GM19463 (cell line): ENCODE measurements around the gene GNAT1.

Experiments
- ATAC-seq: cut with Tn5 transposase; IDR thresholded peaks from one replicate; pipeline ENCODE4 v1.9.1; 2021; ENCODE audit warnings: mild to moderate bottlenecking, moderate library complexity; ENCODE audit not compliant: unreplicated experiment

Gene GNAT1

DNA sequence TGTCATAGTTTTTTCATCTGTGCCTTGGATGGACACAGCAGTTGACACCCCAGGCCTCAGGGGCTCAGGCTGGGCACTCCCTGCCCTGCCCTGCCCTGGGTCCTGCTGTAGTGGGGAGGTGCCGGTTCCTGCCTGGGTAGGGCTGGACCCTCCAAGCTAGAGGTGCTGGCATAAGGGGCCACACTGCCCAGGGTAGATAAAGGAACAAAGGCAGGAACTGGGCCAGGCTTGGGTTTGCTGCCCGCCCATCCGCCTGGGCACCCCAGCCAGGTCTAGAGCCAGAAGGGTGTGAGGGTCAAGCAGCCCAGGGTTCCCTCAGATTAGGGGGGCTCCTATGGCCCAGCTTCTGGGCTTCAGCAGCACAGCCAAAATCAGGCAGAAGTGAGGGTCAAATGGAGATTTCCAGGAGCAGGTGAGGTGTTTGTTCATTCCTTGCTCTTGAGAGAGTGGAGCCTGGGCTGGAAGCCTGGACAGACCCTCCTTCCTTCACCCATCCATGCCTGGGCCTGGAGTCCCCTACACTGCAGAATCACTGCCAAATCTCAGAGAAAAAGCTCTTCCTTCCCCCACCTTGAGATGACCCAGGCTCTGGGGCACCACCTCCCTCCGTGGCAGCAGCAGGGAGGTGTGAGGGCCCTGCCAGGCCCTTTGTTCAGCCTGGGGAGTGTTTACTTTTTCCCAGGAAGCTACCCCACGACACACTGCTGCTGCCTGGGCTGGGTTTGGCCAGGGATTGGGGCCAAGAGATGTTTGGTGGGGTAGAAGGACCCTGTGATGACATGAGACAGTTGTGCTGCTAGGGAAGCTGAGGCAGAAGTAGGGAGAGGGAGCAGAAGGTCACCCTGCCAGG, 29.2 kb upstream of the GNAT1 start:
- ATAC-seq = no peak

DNA sequence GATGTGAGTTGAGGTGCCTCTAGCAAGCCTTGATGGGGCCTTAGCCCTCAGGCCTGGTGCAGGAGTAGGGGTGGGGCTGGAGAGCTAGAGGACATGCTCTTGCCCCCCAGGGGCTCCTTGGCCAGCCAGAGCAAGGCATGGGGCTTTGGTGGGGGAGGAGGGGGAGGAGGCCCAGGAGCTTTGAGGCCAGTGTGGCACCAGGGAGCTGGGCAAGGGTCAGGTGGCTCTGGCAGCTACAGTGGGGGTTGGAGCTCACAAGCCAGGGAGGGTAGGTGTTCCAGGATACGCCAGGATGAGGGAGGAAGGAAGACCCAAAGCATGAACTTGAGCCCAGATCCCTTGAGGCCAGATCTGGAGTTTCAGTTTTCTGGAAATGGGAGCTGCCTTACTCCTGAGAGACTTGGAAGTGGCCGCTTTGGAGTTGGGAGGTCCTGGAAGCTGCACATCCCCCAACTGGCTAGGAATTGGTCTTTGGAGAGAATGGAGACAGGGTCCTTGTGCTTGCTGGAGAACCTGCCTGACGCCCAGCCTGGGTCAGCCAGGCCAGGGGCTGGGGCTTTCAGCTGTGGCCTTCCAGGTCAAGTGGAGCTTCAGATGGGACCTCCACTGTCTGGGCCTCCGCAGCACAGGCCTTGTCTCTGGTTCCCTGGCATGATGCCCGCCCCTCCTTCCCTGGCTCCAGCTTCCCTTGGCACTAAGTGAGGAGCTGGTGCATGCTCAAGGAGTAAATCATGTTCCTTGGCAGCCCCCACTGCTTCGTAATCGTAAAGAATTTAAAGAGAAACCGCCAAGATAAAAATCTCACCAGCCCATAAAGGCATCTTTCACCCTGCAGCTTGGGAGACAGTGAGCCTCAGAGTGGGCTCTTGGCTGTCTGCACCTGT, 27.6 kb upstream of the GNAT1 start:
- ATAC-seq = no peak

DNA sequence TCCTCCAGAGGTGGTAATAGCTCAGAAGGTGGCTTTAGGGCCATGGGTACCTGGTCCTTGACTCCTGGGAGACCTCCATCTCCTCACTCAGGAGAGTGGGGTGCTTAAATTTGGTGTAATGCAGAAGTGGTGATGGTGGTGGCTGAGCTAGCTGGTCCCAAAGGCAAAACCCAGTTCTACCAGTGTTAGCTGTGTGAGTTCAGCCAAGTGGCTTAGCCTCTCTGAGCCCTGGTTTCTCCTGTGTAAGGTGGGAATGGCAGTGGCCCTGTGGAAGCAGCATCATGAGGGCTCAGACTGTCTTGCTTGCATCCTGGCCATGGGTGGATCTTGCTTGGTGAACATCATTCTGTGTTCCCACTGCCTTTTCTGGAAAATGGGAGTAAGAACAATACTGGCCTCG, 26.9 kb upstream of the GNAT1 start:
- ATAC-seq = no peak

DNA sequence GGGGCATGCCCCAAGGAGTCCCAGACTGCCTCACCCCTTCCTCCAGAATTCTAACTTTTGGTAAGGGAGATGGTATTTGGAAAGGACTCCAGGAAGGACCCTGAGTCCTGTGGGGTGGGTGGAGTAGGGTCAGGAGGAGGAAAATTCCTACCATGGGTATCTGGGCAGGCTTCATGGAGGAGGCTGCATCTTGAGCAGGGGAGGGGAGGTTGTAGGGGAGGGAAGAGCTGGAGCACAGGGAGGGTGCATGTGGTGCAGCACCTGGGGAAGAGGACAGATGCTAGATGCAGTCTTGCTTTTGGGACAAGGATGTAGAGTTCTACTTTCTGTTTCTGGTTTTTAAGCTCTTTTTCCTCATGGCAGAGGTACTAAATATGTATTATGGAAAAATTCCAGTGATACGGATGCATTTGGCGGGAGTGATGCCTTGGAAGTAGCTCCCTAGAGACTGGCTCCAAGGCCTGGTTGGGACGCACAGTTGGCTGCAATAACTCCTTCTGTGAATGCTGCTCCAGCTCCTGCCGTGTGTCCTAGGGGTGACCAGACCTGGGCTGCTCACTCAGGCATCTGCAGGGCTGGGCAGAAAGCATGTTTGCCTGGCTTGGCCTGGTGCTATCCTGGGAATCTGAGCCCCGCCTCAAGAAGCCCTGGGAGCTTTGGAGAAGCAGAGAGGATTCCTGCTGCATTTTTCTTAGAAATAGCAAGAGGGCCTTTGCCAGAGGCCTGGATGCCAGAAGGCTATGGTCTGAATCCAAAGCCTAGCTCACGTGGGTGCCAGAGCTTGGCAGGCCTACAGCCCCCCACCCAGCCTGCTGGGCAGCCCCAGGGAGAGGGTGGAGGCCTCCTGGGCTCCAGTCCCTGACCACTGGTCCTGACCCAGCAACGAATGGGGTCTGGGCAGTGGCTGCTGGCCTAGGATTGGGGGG, 26.2 kb upstream of the GNAT1 start:
- ATAC-seq = no peak

DNA sequence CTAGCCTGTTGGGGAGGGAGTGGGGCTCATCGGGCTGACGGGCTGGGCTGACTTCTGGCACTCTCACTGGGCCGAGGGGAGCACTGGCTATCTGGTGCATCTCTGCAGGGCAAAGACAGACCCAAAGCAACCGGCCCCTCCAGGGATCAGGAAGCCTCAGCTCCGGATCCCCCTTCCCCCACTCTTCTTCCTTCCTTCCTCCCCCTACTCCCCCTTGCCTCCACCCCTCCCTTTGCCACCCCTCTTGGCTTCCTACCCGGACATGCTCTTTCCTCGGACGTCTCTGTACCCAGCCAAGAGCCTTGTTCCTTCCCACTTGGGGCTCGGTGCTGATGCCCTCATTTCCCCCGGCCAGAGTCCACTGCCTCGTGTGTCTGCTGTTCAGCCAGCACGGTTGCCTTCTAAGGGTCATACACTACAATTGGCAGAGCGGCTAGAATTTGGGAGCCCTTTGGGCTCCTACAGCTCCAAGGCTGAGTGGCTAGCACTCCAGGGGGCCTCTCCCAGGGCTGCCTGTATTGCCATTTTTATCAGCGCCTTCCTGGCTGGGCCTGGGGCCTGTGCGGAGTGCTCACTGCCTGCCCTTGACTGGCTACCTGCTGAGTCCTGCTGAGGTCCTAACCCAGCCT, 25.4 kb upstream of the GNAT1 start:
- ATAC-seq = no peak

- ATAC-seq = no peak
Observed at GRCh38 chr3:50166620-50167019, 24.8 kb upstream of the GNAT1 start.

- no peak for ATAC-seq
Observed at GRCh38 chr3:50167069-50167840, 24.2 kb upstream of the GNAT1 start.

- ATAC-seq = no peak
Observed at GRCh38 chr3:50167841-50168209, 23.6 kb upstream of the GNAT1 start.

- ATAC-seq = no peak
Observed at GRCh38 chr3:50168388-50168787, 23.0 kb upstream of the GNAT1 start.

DNA sequence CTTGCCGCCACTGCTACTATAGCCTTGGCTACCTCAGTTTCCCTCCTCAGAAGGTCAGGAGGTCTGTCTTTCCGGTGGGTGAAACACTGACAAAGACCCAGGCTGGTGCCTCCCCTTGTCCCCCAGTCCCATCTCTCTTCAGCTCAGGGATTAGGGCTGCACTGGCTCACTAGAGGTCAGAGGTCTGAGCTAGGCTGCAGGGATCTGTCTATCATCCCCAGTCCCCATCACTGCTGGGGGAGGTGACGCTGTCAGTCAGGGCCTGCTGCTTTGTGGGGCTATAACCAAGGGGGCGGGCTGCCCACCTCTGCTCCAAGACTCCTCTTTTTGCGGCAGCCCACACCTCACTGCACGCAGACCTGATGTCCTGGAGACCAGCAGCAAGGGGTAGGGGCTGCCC, 22.6 kb upstream of the GNAT1 start:
- no peak for ATAC-seq

- no peak for ATAC-seq
Observed at GRCh38 chr3:50169232-50169832, 22.1 kb upstream of the GNAT1 start.

DNA sequence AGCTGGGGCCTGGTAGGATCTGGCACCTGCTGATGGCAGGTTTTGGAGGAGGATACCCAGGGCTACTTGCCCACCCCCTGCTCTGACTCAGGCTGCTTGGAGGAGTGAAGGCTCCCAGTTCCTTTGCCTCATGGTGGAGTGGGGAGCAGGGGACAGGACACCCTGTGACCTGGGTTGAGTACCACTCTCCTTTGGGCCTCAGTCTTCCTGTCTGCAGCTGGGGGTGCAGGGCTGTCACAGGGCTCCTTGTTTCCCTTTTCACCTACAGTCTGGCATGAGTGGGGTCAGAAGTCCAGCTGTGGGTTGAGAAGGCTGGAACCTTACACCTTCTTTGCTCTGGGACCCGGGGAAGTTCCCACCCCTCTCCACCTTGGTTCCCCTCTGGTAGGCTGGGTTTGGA, 21.6 kb upstream of the GNAT1 start:
- no peak for ATAC-seq

DNA sequence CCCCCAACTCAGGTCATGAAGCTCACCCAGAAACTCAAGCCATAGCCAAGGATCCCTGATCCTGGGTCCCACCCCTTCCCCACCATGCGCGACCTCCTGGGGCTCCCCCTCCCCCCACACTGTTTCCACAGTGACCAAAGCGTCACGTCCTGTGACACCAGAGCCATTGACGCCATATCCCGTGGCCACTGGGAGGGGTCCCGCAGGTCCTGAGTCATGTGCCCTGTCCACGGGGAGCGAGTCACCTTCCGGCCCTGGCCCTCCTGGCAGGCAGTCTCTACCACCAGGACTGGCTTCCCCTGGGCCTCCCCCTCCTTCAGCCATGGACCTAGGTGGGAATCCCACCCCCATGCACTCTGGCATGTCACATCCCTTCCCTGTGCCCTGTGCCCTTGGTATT, 20.7 kb upstream of the GNAT1 start:
- ATAC-seq = no peak

GRCh38 chr3:50171540-50172301, 19.7 kb upstream of the GNAT1 start:
- ATAC-seq = no peak

DNA sequence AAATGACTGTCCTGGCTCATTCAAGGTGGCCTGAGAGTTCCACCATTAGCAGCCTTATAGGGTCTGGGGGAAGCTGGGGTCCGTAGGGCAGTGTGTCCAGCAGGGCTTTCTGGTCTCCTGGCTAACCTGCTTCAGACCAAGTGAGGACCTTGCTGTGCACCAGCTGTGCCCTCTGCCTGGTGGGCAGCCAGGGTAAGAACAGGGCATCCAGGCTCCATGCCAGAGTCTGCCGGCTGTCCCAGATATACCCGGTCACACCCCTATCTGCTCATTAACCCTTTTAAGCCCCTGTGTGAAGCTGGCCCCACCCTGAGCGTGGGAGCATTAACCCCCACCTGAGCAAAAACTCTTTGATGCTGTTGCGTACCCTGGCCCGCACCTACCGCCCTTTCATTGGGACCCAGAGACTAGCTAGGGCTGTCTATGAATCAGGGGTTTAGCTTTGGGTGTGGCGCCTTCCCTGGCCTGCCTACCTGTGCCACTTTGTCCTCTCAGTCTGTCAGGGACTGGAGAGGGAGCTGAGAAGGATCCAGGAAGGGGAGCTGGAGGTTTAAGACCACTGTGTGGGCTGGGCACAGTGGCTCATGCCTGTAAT, 18.7 kb upstream of the GNAT1 start:
- ATAC-seq = no peak

DNA sequence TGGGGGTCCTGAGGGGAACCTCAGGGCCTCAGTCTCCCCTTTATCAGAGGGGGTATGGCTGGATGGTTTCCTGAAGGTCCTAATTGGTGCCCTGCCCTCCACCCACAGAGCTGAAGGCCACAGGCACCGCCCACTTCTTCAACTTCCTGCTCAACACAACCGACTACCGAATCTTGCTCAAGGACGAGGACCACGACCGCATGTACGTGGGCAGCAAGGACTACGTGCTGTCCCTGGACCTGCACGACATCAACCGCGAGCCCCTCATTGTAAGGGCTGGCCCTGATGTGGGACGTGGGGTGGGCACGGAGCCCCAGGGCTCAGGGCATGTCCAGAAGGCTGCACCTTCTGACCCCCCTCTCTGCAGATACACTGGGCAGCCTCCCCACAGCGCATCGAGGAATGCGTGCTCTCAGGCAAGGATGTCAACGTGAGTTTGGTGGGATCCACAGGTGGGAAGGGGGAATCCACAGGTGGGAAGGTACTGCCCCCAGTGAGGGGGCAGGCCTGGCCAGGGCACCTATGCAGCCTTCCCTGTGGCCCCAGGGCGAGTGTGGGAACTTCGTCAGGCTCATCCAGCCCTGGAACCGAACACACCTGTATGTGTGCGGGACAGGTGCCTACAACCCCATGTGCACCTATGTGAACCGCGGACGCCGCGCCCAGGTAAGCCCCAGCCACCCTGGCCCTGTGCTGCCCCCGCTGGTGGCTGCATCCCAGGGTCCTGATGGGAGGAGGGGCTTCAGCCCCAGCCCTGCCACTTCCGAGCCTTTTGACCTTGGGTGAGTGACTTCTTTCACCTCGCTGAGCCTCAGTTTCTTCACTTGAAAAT, 17.5 kb upstream of the GNAT1 start:
- no peak for ATAC-seq

- no peak for ATAC-seq
Observed at GRCh38 chr3:50174517-50174895, 16.9 kb upstream of the GNAT1 start.
